KOPT-K1 (cell line): Measurements from ENCODE around the gene FOLR2.
"Not testable (repeated sequence)": the region's sequence is repeated elsewhere in the genome, so short reads cannot be mapped to it uniquely, and the experiment has no call there.

ENCODE experiments used
- H3K27ac ChIP-seq: fragments of 200-600 bp; sonication (generic); 2 replicates; pipeline ENCODE4 v1.5.1; 2016; ENCODE audit warnings: antibody characterized with exemption, mild to moderate bottlenecking, low read depth, low read length; ENCODE audit not compliant: poor library complexity, severe bottlenecking
- H3K36me3 ChIP-seq: fragments of 200-600 bp; sonication (generic); 2 replicates; pipeline ENCODE4 v1.5.1; 2017; ENCODE audit warnings: antibody characterized with exemption, mild to moderate bottlenecking, low read length, moderate library complexity; ENCODE audit not compliant: insufficient read depth
- H3K9me3 ChIP-seq: fragments of 200-600 bp; sonication (generic); 2 replicates; pipeline ENCODE4 v1.5.1; 2017; ENCODE audit warnings: antibody characterized with exemption, low read length, mild to moderate bottlenecking; ENCODE audit not compliant: insufficient read depth, poor library complexity, severe bottlenecking

The FOLR2 gene

DNA sequence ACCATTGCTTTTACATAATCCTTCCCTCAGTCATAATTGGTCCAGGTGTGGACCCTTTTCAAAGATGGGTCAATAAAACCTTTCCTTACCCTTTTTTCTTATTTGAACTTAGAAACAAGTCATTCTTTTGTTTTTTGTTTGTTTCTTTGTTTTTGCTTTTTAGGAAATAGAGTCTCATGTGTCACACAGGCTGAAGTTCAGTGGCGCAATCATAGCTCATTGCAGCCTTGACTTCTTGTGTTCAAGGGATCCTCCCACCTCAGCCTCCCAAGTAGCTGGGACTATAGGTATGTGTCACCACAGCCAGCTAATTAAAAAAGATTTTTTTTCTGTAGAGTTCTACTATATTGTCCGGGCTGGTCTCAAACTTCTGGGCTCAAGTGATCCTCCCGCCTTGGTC is 36.8 kb downstream of the FOLR2 start:
- no peaks in the 10 kb centered on the region for H3K9me3 ChIP-seq
- no peak overlapping the region for H3K27ac ChIP-seq
- no peaks in the 10 kb centered on the region for H3K36me3 ChIP-seq

DNA sequence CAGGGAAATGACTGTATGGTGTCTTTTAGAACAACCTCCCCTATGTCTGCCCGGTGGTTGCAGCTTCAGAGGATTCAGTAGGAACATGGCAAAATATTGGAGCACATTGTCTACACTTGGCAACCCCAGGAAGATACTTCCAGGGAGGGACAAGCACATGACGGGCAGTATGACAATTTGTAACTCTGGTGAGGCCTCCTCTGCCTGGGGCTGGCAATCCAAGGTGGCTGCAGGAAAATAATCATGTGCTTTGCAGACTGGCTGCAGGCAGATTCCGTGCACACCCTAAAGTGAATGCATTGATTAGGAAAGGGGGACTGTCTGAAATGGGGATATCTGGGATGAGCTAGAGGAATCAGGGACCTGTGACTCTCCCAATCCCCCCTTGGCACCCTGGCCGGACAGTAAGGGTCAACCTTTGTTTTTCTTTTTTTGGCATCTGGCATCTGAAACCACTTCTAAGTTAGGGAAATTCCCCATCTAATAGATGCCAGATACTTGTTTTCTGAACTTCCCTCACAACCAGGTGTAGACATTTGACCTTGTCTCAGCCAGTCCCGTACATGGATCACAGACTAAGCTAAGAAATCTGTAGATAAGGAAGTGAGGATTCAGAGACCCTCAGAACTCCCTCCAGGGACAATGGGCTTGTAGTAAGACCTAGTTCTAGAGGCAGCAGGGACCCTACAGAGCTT is 37.9 kb downstream of the FOLR2 start:
- no peaks in the 10 kb centered on the region for H3K36me3 ChIP-seq
- H3K9me3 ChIP-seq, result no peaks in the 10 kb centered on the region
- H3K27ac ChIP-seq, result no peak overlapping the region

DNA sequence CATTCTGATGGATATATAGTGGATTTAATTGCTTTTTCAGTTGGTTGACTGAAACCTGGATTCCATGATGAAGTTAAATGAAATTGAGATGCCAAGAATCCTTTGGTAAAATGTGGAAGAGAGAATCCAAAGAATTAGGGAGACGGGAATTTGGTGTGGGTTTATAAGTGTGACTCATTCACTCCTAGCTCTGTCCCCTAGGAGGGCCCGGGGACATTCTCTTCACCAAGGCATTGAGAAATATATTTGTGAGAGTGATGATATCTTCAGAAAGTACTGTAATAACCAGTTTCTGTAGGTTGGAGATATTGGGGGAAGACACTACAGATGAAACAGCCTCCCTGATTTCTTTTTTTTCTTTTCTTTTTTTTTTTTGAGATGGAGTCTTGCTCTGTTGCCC is 41.0 kb downstream of the FOLR2 start:
- Histone ChIP-seq H3K9me3 (no peaks in the 10 kb centered on the region), H3K27ac (no peak overlapping the region), H3K36me3 (no peaks in the 10 kb centered on the region)

DNA sequence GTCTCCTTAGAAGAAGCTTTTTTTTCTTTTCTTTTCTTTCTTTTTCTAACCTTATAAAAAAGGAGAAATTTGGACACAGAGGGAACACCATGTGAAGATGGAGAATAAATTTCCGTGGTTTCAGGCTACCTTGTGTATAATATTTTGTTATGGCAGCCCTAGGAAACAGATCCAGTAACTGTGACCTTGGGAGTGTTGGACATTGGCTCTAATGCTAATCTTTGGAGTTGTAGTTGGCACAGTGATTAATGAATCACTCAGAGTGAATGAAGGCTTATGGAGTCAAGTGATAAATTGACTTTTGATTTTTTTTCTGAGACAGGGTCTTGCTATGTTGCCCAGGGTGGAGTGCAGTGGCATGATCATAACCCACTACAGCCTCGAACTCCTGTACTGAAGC is 42.9 kb downstream of the FOLR2 start:
- no peaks in the 10 kb centered on the region for H3K9me3 ChIP-seq
- no peak overlapping the region for H3K27ac ChIP-seq
- no peaks in the 10 kb centered on the region for H3K36me3 ChIP-seq

DNA sequence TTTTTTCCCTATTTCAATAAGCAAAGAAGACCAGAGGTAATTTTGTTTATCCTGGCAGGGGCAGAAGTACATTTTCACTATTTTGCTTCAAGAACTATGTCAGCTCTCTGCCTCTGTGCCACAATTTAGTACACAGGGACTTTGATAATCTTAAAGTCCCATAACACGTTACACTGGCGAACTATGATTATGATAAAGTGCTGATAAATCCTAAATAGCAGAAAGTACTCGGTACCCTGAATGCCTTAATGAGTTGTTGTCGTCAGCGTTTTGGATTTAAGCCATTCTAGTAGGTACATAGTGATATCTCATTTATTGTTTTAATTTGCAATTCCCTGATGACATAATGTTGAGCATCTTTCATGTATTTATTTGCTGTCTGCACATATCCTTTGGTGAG is 44.0 kb downstream of the FOLR2 start:
- Histone ChIP-seq H3K27ac (no peak overlapping the region), H3K9me3 (no peaks in the 10 kb centered on the region), H3K36me3 (no peaks in the 10 kb centered on the region)

DNA sequence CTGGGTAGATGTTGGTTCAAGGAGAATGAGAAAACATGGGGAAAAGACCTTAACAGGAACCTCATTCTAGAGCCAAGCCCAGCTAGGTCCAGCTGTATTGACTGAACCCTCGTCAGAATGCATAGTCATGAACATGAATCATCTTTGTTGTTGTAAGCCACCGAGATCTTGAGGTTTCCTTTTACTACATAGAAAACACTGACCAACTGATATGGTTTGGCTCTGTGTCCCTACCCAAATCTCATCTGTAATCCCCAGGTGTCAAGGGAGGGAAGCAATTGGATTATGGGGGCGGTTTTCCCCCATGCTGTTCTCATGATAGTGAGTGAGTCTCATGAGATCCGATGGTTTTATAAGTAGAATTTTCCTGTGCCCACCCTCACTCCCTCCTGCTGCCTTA is 46.8 kb downstream of the FOLR2 start:
- Histone ChIP-seq H3K27ac (no peak overlapping the region), H3K9me3 (no peaks in the 10 kb centered on the region), H3K36me3 (no peaks in the 10 kb centered on the region)

DNA sequence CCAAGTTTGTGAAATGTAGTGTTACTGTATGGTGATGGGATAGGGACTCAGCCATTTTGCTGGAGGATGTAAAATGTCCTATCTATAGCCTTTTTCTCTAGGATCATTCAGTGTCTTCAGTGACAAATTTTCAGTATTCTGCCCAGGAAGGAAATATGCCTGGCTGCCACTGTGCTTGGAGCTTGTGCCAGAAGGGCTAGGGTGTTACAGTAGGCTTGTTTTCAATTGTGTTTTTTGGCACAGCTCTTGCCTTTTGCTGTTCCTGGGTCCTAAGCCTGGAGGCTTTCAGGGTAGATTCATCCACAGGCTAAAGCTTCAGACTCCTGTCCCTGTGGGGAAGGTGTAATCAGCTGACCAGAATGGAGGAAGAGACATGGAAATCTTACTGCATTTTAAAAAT is 49.4 kb downstream of the FOLR2 start:
- Histone ChIP-seq H3K9me3 (no peaks in the 10 kb centered on the region), H3K36me3 (no peaks in the 10 kb centered on the region)

DNA sequence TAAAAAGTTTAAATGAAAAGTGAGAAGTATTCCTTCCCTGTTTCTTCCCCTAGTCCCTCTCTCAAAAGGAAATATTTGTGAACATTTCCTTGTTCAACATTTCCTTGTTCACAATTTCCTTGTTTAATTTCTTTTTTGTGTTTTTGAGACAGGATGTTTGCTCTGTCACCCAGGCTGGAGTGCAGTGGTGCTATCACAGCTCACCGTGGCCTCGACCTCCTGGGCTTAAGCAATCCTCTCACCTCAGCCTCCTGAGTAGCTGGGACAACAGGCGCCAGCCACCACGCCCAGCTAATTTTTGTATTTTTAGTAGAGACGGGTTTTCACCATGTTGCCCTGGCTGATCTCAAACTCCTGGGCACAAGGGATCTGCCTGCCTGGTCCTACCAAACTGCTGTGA is 50.4 kb downstream of the FOLR2 start:
- H3K27ac ChIP-seq, H3K36me3 ChIP-seq, H3K9me3 ChIP-seq: not testable (repeated sequence)

More for the DNA sequence above, 49.4 kb downstream of the FOLR2 start:
- no peak overlapping the region for H3K27ac ChIP-seq

DNA sequence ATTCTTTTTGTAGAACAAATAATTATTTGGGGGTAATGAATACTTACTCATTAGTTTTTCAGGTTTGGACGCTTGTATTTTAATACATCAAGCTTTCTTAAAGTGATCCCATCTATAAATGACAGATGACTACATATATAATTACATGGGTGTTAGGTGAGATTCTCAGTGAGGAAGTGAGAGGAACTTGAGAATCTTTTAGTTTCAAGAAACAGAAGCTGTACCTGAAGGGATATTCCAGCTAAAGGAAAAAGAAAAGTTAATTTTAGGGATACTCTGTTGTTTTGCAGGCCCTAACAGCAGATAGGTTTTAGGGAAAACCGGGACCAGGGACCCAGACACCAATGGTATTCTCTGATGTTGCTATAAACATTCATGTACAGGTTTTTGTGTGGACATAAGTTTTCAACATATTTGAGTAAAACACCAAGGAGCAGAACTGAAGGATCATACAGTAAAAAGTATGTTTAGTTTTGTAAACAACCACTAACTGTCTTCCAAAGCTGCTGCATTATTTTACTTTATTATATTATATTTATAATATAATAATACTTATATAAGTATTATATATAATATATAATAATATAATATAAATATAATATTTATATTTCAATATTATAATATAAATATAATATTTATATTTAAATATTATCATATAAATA is 51.5 kb downstream of the FOLR2 start:
- Histone ChIP-seq H3K27ac (no peak overlapping the region), H3K36me3 (no peaks in the 10 kb centered on the region), H3K9me3 (no peaks in the 10 kb centered on the region)
